ENCODE results near the gene PDXK. TPM values are rescaled to one million over a fixed set of nuclear protein-coding genes. Genes with fewer than 3 reads are reported as not detected.

The PDXK gene
- total RNA-seq, 1 donor from 2014 or later, result 72.0 TPM

GRCh38 chr21:43771199-43771675 lies 52.3 kb downstream of the PDXK start:
- Mint-ChIP-seq H3K9me3 (ENCODE audit: unreplicated experiment) (no peaks in the 10 kb centered on the region), H3K4me3 (ENCODE audit: unreplicated experiment) (no peak overlapping the region), H3K4me1 (ENCODE audit: unreplicated experiment) (peaks cover 60% of the 10 kb centered on the region), H3K27ac (ENCODE audit: unreplicated experiment) (peak overlapping the region; percentile 86), H3K36me3 (ENCODE audit: low read depth, unreplicated experiment) (peaks cover 21% of the 10 kb centered on the region), H3K27me3 (ENCODE audit: unreplicated experiment) (peaks cover 12% of the 10 kb centered on the region)
- DNase-seq (ENCODE audit: low spot score), result no peak
- TF ChIP-seq, protein P1, sequence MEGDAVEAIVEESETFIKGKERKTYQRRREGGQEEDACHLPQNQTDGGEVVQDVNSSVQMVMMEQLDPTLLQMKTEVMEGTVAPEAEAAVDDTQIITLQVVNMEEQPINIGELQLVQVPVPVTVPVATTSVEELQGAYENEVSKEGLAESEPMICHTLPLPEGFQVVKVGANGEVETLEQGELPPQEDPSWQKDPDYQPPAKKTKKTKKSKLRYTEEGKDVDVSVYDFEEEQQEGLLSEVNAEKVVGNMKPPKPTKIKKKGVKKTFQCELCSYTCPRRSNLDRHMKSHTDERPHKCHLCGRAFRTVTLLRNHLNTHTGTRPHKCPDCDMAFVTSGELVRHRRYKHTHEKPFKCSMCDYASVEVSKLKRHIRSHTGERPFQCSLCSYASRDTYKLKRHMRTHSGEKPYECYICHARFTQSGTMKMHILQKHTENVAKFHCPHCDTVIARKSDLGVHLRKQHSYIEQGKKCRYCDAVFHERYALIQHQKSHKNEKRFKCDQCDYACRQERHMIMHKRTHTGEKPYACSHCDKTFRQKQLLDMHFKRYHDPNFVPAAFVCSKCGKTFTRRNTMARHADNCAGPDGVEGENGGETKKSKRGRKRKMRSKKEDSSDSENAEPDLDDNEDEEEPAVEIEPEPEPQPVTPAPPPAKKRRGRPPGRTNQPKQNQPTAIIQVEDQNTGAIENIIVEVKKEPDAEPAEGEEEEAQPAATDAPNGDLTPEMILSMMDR (IDR thresholded peaks at IDR 0.05; ENCODE audit: unreplicated experiment), result no peak

DNA sequence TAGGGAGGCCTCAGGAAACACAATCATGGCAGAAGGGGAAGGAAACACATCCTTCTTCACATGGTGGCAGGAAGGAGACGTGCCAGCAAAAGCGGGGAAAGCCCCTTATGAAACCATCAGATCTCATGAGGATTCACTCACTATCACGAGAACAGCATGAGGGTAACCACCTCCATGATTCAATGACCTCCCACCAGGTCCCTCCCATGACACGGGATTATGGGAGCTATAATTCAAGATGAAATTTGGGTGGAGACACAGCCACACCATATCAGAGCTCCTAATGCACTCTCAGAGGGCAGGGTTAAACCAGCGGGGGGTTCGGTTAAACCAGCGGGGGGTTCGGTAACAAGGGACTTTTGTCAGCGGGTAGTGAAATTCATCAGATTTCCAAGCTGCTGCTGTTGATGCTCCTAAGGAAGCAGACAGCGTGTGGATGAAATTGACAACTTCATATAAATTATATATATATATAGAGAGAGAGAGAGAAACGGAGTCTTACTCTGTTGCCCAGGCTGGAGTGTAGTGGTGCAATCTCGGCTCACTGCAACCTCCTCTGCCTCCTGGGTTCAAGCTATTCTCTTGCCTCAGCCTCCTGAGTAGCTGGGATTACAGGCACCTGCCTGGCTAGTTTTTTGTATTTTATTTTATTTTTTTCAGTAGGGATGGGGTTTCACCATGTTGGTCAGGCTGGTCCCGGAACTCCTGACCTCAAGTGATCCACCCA lies 52.9 kb downstream of the PDXK start:
- DNase-seq (ENCODE audit: low spot score), result no peak
- peaks cover 12% of the 10 kb centered on the region for H3K27me3 Mint-ChIP-seq (ENCODE audit: unreplicated experiment)
- H3K4me1 Mint-ChIP-seq (ENCODE audit: unreplicated experiment), result peaks cover 60% of the 10 kb centered on the region
- no peak overlapping the region for H3K4me3 Mint-ChIP-seq (ENCODE audit: unreplicated experiment)
- no peaks in the 10 kb centered on the region for H3K9me3 Mint-ChIP-seq (ENCODE audit: unreplicated experiment)
- TF ChIP-seq, protein P1 (IDR thresholded peaks at IDR 0.05; ENCODE audit: unreplicated experiment), result no peak
- H3K36me3 Mint-ChIP-seq (ENCODE audit: low read depth, unreplicated experiment), result peaks cover 21% of the 10 kb centered on the region
- H3K27ac Mint-ChIP-seq (ENCODE audit: unreplicated experiment), result peak overlapping the region; percentile 86

GRCh38 chr21:43772425-43772821 lies 53.5 kb downstream of the PDXK start:
- TF ChIP-seq, protein P1 (IDR thresholded peaks at IDR 0.05; ENCODE audit: unreplicated experiment), result no peak
- peaks cover 56% of the 10 kb centered on the region for H3K4me1 Mint-ChIP-seq (ENCODE audit: unreplicated experiment)
- no peak overlapping the region for H3K4me3 Mint-ChIP-seq (ENCODE audit: unreplicated experiment)
- H3K27ac Mint-ChIP-seq (ENCODE audit: unreplicated experiment), result peak overlapping the region; percentile 72
- H3K9me3 Mint-ChIP-seq (ENCODE audit: unreplicated experiment), result no peaks in the 10 kb centered on the region
- H3K27me3 Mint-ChIP-seq (ENCODE audit: unreplicated experiment), result peaks cover 12% of the 10 kb centered on the region
- no peak for DNase-seq (ENCODE audit: low spot score)
- H3K36me3 Mint-ChIP-seq (ENCODE audit: low read depth, unreplicated experiment), result peaks cover 21% of the 10 kb centered on the region

- TF ChIP-seq, protein P1 (IDR thresholded peaks at IDR 0.05; ENCODE audit: unreplicated experiment), result no peak
- no peak overlapping the region for H3K27ac Mint-ChIP-seq (ENCODE audit: unreplicated experiment)
- H3K27me3 Mint-ChIP-seq (ENCODE audit: unreplicated experiment), result peaks cover 17% of the 10 kb centered on the region
- H3K4me1 Mint-ChIP-seq (ENCODE audit: unreplicated experiment), result peaks cover 42% of the 10 kb centered on the region
- H3K9me3 Mint-ChIP-seq (ENCODE audit: unreplicated experiment), result no peaks in the 10 kb centered on the region
- DNase-seq (ENCODE audit: low spot score), result no peak
- peak overlapping the region; percentile 31 for H3K4me3 Mint-ChIP-seq (ENCODE audit: unreplicated experiment)
- peaks cover 21% of the 10 kb centered on the region for H3K36me3 Mint-ChIP-seq (ENCODE audit: low read depth, unreplicated experiment)
Measured at GRCh38 chr21:43774163-43774562, 55.2 kb downstream of the PDXK start.

GRCh38 chr21:43775190-43775589 lies 56.3 kb downstream of the PDXK start:
- TF ChIP-seq, protein P1 (IDR thresholded peaks at IDR 0.05; ENCODE audit: unreplicated experiment), result no peak
- H3K9me3 Mint-ChIP-seq (ENCODE audit: unreplicated experiment), result no peaks in the 10 kb centered on the region
- peaks cover 17% of the 10 kb centered on the region for H3K27me3 Mint-ChIP-seq (ENCODE audit: unreplicated experiment)
- no peak for DNase-seq (ENCODE audit: low spot score)
- peaks cover 21% of the 10 kb centered on the region for H3K36me3 Mint-ChIP-seq (ENCODE audit: low read depth, unreplicated experiment)
- H3K27ac Mint-ChIP-seq (ENCODE audit: unreplicated experiment), result no peak overlapping the region
- H3K4me3 Mint-ChIP-seq (ENCODE audit: unreplicated experiment), result peak overlapping the region; percentile 97
- peaks cover 42% of the 10 kb centered on the region for H3K4me1 Mint-ChIP-seq (ENCODE audit: unreplicated experiment)

Measured in endothelial cell (in vitro differentiated cells).